HepG2 (cell line): ENCODE results near the gene NYNRIN. TPM values are rescaled to one million over a fixed set of nuclear protein-coding genes. Genes with fewer than 3 reads are reported as not detected.

Source experiments
- BHLHE40 ChIP-seq: IDR thresholded peaks from 2 replicates; pipeline ENCODE4 v1.6.1; 2011; ENCODE audit warnings: low read length, improper control_type of control experiment
- CBX1 ChIP-seq: IDR thresholded peaks from one replicate; pipeline ENCODE4 v1.6.1; 2016; ENCODE audit warnings: antibody characterized with exemption, low read depth
- CEBPB ChIP-seq: IDR thresholded peaks from 2 replicates; pipeline ENCODE4 v1.6.1; 2011; ENCODE audit warnings: low read depth, low read length, improper control_type of control experiment, borderline replicate concordance
- ESRRA ChIP-seq: sonication (generic); formaldehyde crosslinking; IDR thresholded peaks from 2 replicates; pipeline ENCODE4 v1.5.1; 2020; ENCODE audit warnings: mild to moderate bottlenecking, low read depth, missing genetic modification reagents
- ETV6 ChIP-seq: sonication (generic); formaldehyde crosslinking; conservative IDR thresholded peaks from 2 replicates; pipeline ENCODE4 v1.4.0; 2020; ENCODE audit warnings: missing genetic modification reagents
- FOXP4 ChIP-seq: sonication (generic); formaldehyde crosslinking; IDR thresholded peaks from 2 replicates; pipeline ENCODE4 v1.4.0; 2020; ENCODE audit warnings: missing genetic modification reagents
- GTF2F1 ChIP-seq: fragments of 150-350 bp; IDR thresholded peaks from 2 replicates; pipeline ENCODE4 v1.6.1; 2014; ENCODE audit warnings: low read length
- GTF3A ChIP-seq: sonication (generic); formaldehyde crosslinking; conservative IDR thresholded peaks from 2 replicates; pipeline ENCODE4 v1.4.0; 2020; ENCODE audit warnings: mild to moderate bottlenecking, missing genetic modification reagents
- IKZF4 ChIP-seq: sonication (generic); formaldehyde crosslinking; IDR thresholded peaks from 2 replicates; pipeline ENCODE4 v1.5.1; 2020; ENCODE audit warnings: borderline replicate concordance, mild to moderate bottlenecking, low read depth, missing genetic modification reagents; ENCODE audit errors: not compliant biosample characterization
- KDM5B ChIP-seq: sonication (generic); formaldehyde crosslinking; IDR thresholded peaks from 2 replicates; pipeline ENCODE4 v1.4.0; 2020; ENCODE audit warnings: missing genetic modification reagents, mild to moderate bottlenecking, borderline replicate concordance
- NCOA5 ChIP-seq: sonication (generic); formaldehyde crosslinking; IDR thresholded peaks from 2 replicates; pipeline ENCODE4 v1.4.0; 2020; ENCODE audit warnings: missing genetic modification reagents
- NR3C1 ChIP-seq: sonication (generic); formaldehyde crosslinking; IDR thresholded peaks from 2 replicates; pipeline ENCODE4 v1.4.0; 2020; ENCODE audit warnings: missing genetic modification reagents
- PHF5A ChIP-seq: IDR thresholded peaks from one replicate; pipeline ENCODE4 v1.6.1; 2018; ENCODE audit warnings: low read depth, missing genetic modification reagents; ENCODE audit not compliant: unreplicated experiment
- POLR2AphosphoS2 ChIP-seq: IDR thresholded peaks from 2 replicates; pipeline ENCODE4 v1.6.1; 2011; ENCODE audit warnings: low read depth, low read length, improper control_type of control experiment
- RBM22 ChIP-seq: fragments of 200-400 bp; formaldehyde crosslinking; optimal IDR thresholded peaks from 2 replicates; pipeline ENCODE3; 2017; ENCODE audit warnings: mild to moderate bottlenecking, low read length, moderate library complexity
- SMARCE1 ChIP-seq: fragments of 450-650 bp; IDR thresholded peaks from 2 replicates; pipeline ENCODE4 v1.6.1; 2017; ENCODE audit warnings: borderline replicate concordance
- TBP ChIP-seq: sonication (generic); formaldehyde crosslinking; IDR thresholded peaks from 2 replicates; pipeline ENCODE4 v1.5.0; 2020; ENCODE audit warnings: missing genetic modification reagents
- ZNF225 ChIP-seq: sonication (generic); formaldehyde crosslinking; IDR thresholded peaks from 2 replicates; pipeline ENCODE4 v1.4.0; 2020; ENCODE audit warnings: mild to moderate bottlenecking, missing genetic modification reagents
- ZNF407 ChIP-seq: sonication (generic); formaldehyde crosslinking; IDR thresholded peaks from one replicate; pipeline ENCODE4 v1.5.1; 2020; ENCODE audit warnings: mild to moderate bottlenecking, missing genetic modification reagents; ENCODE audit errors: not compliant biosample characterization
- ZNF549 ChIP-seq: sonication (generic); formaldehyde crosslinking; IDR thresholded peaks from 2 replicates; pipeline ENCODE4 v1.5.0; 2020; ENCODE audit warnings: missing genetic modification reagents
- ZNF777 ChIP-seq: sonication (generic); formaldehyde crosslinking; IDR thresholded peaks from 2 replicates; pipeline ENCODE4 v1.4.0; 2020; ENCODE audit warnings: missing genetic modification reagents
- ZNF841 ChIP-seq: sonication (generic); formaldehyde crosslinking; IDR thresholded peaks from 2 replicates; pipeline ENCODE4 v1.8.1; 2023; ENCODE audit warnings: missing genetic modification reagents, borderline replicate concordance
- ZSCAN20 ChIP-seq: sonication (generic); formaldehyde crosslinking; IDR thresholded peaks from 2 replicates; pipeline ENCODE4 v1.4.0; 2020; ENCODE audit warnings: missing genetic modification reagents, mild to moderate bottlenecking, borderline replicate concordance
- polyA plus RNA-seq, 8 experiments: library from polyadenylated mRNA; depleted of rRNA in 3 of 8; stranded (reverse) in 7 of 8; unstranded in 1 of 8; fragments of >200 nt; fragmentation: Illumina TruSeq in 4 of 8; extraction: Trizol in 4 of 8; gene quantifications; 2 replicates each; pipeline versions ENCODE4 v1.2.1 to v1.2.3, GENCODE V29; 2011 to 2016; ENCODE audit warnings: low read depth in 4 of 8, missing spikeins in 1 of 8, mixed read lengths in 1 of 8; ENCODE audit not compliant: insufficient read depth in 1 of 8
- total RNA-seq, 5 experiments: library from RNA; depleted of rRNA; stranded (reverse); fragments of >200 nt; fragmentation: Illumina TruSeq; extraction: Trizol; gene quantifications; 2 replicates each; pipeline ENCODE4 v1.2.3, GENCODE V29; 2016; ENCODE audit warnings: low read depth in 1 of 5

Gene NYNRIN
- total and polyA plus RNA-seq, 2 of the 13 experiments (the other 11 are each of a cell fraction or from before 2014, with no cell fraction given): 0.63 to 1.1 TPM

DNA sequence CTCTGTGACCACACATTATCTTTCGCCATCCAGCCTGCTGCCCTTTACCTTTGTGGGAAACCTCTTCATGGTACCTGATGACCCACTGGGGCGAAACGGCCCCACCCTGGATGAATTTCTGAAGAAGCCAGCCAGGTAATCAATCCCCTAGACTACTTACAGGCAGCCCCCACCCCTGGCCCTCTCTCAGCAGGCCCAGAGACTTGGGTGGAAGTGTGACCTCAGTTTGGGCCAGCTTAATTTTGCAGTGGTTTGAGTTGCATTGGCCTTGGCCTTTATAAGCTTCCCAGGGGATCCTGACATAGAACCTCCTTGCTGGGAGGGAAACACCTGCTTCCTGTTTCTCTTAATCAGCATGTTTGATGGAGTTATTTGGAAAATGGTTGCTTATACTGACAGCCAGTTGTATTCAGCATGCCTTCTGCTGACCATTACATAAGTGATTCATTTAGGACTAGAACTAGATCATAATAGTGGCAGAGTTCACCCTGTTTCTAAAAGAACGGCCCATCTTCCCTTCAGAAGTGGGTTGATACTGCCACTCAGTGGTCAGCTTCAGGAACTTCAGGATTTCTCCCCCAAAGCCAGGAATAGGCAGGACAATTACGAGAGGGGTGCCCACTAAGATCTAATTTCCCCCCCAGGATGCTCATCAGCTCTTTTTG is 37.7 kb downstream of the NYNRIN start (continued):
- TF ChIP-seq ZNF407 (CRISPR knock-in tag) (no peak), KDM5B (CRISPR knock-in tag) (no peak), NCOA5 (no peak), GTF3A (CRISPR knock-in tag) (no peak), ZNF549 (CRISPR knock-in tag) (no peak), RBM22 (peak; percentile 8), TBP (CRISPR knock-in tag) (no peak), PHF5A (CRISPR knock-in tag) (peak; percentile 61), FOXP4 (peak; percentile 13; the same call in 1 of the 2 replicates), BHLHE40 (no peak), SMARCE1 (no peak), ESRRA (CRISPR knock-in tag) (no peak), IKZF4 (CRISPR knock-in tag) (no peak), ZNF777 (CRISPR knock-in tag) (no peak), NR3C1 (CRISPR knock-in tag) (no peak), CBX1 (no peak), ETV6 (CRISPR knock-in tag) (no peak; the same call in 1 of the 2 replicates), ZNF841 (CRISPR knock-in tag) (no peak), POLR2AphosphoS2 (no peak), ZNF225 (CRISPR knock-in tag) (no peak), CEBPB (no peak), GTF2F1 (no peak), ZSCAN20 (CRISPR knock-in tag) (no peak)
